ENCODE data around the gene AP4B1.

AP4B1 gene

DNA sequence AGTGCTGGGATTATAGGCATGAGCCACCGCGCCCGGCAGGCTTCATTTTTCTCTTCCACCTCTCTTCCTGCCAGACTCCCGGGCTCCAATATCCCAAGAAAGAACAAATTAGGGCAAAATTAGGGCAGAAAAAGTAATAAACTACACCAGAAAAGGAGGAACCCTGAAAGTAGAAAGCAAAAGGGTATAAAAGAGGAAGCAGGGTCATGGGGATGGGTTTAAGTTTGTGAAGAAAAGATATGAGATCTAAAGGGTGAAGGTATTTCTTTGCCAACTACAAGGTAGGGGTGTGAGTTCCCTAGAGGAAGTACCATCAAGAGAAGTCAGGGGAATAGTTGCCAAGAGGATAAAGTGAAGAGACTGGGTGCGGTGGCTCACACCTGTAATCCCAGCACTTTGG, 43.0 kb downstream of the AP4B1 start:
- DNase-seq (ENCODE audit: low read depth, low spot score) = no peak

DNA sequence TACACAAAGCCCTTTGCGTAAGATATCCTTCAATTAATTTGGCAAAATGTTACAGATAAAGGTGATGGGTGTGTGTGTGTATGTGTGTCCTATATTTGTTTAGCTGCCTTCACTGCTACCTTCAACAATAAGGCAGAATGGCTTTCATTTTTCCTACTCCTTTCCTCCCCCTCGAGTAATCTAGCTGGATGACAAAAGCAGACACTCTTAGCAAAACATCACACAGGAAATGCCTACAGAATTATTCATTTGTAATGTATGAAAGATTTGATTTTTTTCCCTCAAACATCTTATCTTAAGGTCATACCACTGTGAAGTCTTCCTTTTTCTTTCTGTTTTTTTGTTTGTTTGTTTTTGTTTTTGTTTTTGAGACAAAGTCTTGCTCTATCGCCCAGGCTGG, 43.7 kb downstream of the AP4B1 start:
- H3K4me1 ChIP-seq (ENCODE audit: insufficient read depth, insufficient read length) = no peaks in the 10 kb centered on the region
- TF ChIP-seq YY1 (IDR thresholded peaks at IDR 0.05; ENCODE audit: insufficient read depth, insufficient read length) = no peak
- no peak for TF ChIP-seq ZNF274 (IDR thresholded peaks at IDR 0.05; ENCODE audit: low read depth, low read length)
- TF ChIP-seq SUZ12 (IDR thresholded peaks at IDR 0.05; ENCODE audit: extremely low read depth, insufficient read depth, insufficient read length) = no peak
- H3K36me3 ChIP-seq (ENCODE audit: insufficient read depth, insufficient read length, low read length) = no peaks in the 10 kb centered on the region
- no peak overlapping the region for H3K4me3 ChIP-seq (ENCODE audit: insufficient read length, low read depth)
- no peak for DNase-seq (ENCODE audit: low read depth, low spot score)
- no peak overlapping the region for H3K9ac ChIP-seq (ENCODE audit: insufficient read length, low read depth)
- no peaks in the 10 kb centered on the region for H3K9me3 ChIP-seq (ENCODE audit: insufficient read depth, low read length)
- no peaks in the 10 kb centered on the region for H3K27me3 ChIP-seq (ENCODE audit: insufficient read depth, insufficient read length)

More for the DNA sequence above, 43.0 kb downstream of the AP4B1 start:
- Histone ChIP-seq H3K9ac (ENCODE audit: insufficient read length, low read depth) (no peak overlapping the region), H3K4me1 (ENCODE audit: insufficient read depth, insufficient read length) (no peaks in the 10 kb centered on the region), H3K9me3 (ENCODE audit: insufficient read depth, low read length) (no peaks in the 10 kb centered on the region), H3K36me3 (ENCODE audit: insufficient read depth, insufficient read length, low read length) (no peaks in the 10 kb centered on the region), H3K27me3 (ENCODE audit: insufficient read depth, insufficient read length) (no peaks in the 10 kb centered on the region), H3K4me3 (ENCODE audit: insufficient read length, low read depth) (no peak overlapping the region)
- no peak for TF ChIP-seq ZNF274 (IDR thresholded peaks at IDR 0.05; ENCODE audit: low read depth, low read length)
- TF ChIP-seq SUZ12 (IDR thresholded peaks at IDR 0.05; ENCODE audit: extremely low read depth, insufficient read depth, insufficient read length) = no peak
- TF ChIP-seq YY1 (IDR thresholded peaks at IDR 0.05; ENCODE audit: insufficient read depth, insufficient read length) = no peak

DNA sequence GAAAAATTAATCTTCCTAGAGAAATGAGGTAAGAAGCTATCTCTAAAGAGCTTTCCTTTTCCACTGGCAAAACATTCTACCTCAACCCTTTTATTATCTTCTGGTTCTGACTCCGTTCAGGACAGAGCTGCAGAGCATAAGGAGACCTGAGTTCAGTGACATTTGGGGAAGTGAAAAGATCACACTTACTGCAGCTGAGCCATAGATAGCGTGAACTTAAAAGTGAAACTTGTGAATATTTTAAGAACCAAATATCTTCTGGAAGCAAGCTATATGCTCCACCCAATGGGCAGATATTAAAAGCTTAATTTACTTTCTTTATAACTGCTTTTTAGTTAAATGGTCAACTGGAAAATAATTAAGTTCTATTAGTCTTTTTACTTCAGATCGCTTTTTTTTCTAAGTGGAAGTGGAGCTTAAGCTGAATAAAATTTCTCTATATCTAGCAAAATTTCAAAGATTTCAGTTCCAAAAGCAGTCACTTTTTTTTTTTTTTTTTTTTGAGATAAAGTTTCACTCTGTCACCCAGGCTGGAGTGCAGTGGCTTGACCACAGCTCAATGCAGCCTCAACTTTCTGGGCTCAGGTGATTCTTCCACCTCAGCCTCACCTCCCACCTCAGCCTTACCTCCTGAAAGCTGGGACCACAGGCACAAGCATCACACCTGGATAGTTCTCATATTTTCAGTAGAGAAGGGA, 45.0 kb downstream of the AP4B1 start:
- no peak for TF ChIP-seq YY1 (IDR thresholded peaks at IDR 0.05; ENCODE audit: insufficient read depth, insufficient read length)
- no peak for TF ChIP-seq ZNF274 (IDR thresholded peaks at IDR 0.05; ENCODE audit: low read depth, low read length)
- no peak for TF ChIP-seq SUZ12 (IDR thresholded peaks at IDR 0.05; ENCODE audit: extremely low read depth, insufficient read depth, insufficient read length)
- no peak overlapping the region for H3K9ac ChIP-seq (ENCODE audit: insufficient read length, low read depth)

DNA sequence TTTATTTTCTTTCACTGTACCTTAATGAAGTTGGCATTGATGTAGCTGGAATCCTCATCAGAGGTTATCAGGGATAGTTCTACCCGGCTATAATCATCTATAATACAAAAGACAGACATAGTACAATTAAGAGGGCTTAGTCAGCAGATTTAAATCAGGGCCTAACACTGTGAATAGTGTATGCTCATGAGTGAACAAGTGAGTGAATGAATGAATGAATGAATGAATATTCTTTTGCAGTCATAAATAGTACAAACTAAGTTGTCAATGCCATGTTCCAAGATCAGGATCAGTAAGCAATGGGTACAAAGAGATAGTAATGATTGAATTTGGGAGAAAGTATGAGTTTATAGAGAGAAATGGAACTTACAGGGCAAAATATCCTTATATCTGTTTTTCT, 45.6 kb downstream of the AP4B1 start:
- TF ChIP-seq YY1 (IDR thresholded peaks at IDR 0.05; ENCODE audit: insufficient read depth, insufficient read length) (no peak), SUZ12 (IDR thresholded peaks at IDR 0.05; ENCODE audit: extremely low read depth, insufficient read depth, insufficient read length) (no peak), ZNF274 (IDR thresholded peaks at IDR 0.05; ENCODE audit: low read depth, low read length) (no peak)
- Histone ChIP-seq H3K9me3 (ENCODE audit: insufficient read depth, low read length) (no peaks in the 10 kb centered on the region), H3K4me1 (ENCODE audit: insufficient read depth, insufficient read length) (no peaks in the 10 kb centered on the region), H3K36me3 (ENCODE audit: insufficient read depth, insufficient read length, low read length) (no peaks in the 10 kb centered on the region), H3K4me3 (ENCODE audit: insufficient read length, low read depth) (no peak overlapping the region), H3K9ac (ENCODE audit: insufficient read length, low read depth) (no peak overlapping the region), H3K27me3 (ENCODE audit: insufficient read depth, insufficient read length) (no peaks in the 10 kb centered on the region)
- DNase-seq (ENCODE audit: low read depth, low spot score) = no peak

More for the DNA sequence above, 45.0 kb downstream of the AP4B1 start:
- no peaks in the 10 kb centered on the region for H3K27me3 ChIP-seq (ENCODE audit: insufficient read depth, insufficient read length)
- no peaks in the 10 kb centered on the region for H3K36me3 ChIP-seq (ENCODE audit: insufficient read depth, insufficient read length, low read length)
- no peaks in the 10 kb centered on the region for H3K9me3 ChIP-seq (ENCODE audit: insufficient read depth, low read length)
- H3K4me3 ChIP-seq (ENCODE audit: insufficient read length, low read depth) = no peak overlapping the region
- DNase-seq (ENCODE audit: low read depth, low spot score) = no peak
- H3K4me1 ChIP-seq (ENCODE audit: insufficient read depth, insufficient read length) = no peaks in the 10 kb centered on the region

DNA sequence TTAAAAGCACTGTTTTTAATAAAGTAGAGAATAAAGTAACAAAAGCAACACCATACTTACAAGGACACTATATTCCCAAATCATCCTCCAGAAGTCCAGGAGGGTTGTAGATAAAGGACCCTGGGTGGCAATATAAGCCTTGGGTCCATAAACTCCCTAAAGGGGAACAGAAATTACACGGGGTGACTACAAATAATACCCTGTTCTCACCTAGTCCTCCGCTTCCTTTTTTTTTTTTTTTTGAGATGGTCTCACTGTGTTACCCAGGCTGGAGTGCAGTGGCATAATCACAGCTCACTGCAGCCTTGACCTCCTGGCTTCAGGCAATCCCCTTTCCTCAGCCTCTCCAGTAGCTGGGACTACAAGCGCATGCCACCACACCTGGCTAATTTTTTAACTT, 46.2 kb downstream of the AP4B1 start:
- TF ChIP-seq ZNF274 (IDR thresholded peaks at IDR 0.05; ENCODE audit: low read depth, low read length) (no peak), YY1 (IDR thresholded peaks at IDR 0.05; ENCODE audit: insufficient read depth, insufficient read length) (no peak), SUZ12 (IDR thresholded peaks at IDR 0.05; ENCODE audit: extremely low read depth, insufficient read depth, insufficient read length) (no peak)
- H3K36me3 ChIP-seq (ENCODE audit: insufficient read depth, insufficient read length, low read length) = no peaks in the 10 kb centered on the region
- no peaks in the 10 kb centered on the region for H3K27me3 ChIP-seq (ENCODE audit: insufficient read depth, insufficient read length)
- no peaks in the 10 kb centered on the region for H3K4me1 ChIP-seq (ENCODE audit: insufficient read depth, insufficient read length)
- no peak overlapping the region for H3K9ac ChIP-seq (ENCODE audit: insufficient read length, low read depth)
- H3K9me3 ChIP-seq (ENCODE audit: insufficient read depth, low read length) = no peaks in the 10 kb centered on the region
- no peak for DNase-seq (ENCODE audit: low read depth, low spot score)
- H3K4me3 ChIP-seq (ENCODE audit: insufficient read length, low read depth) = no peak overlapping the region

DNA sequence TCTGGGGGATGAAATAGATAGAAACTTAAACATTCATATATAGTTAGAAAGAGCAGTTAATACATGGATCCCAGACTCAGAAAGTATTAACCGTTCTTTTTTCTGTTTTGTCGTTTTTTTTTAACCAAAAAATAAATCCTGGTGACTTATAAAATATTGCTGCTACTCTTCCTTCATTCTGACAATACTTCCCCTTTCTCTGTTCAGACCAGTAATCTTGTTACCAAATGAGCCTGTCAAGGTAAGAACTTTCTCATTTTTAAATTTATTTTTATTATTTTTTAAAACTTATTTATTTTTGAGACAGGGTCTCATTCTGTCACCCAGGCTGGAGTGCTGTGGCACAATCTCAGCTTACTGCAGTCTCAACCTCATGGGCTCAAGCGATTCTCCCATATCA, 46.8 kb downstream of the AP4B1 start:
- Histone ChIP-seq H3K4me3 (ENCODE audit: insufficient read length, low read depth) (no peak overlapping the region), H3K9ac (ENCODE audit: insufficient read length, low read depth) (no peak overlapping the region), H3K9me3 (ENCODE audit: insufficient read depth, low read length) (no peaks in the 10 kb centered on the region), H3K27me3 (ENCODE audit: insufficient read depth, insufficient read length) (no peaks in the 10 kb centered on the region), H3K4me1 (ENCODE audit: insufficient read depth, insufficient read length) (no peaks in the 10 kb centered on the region), H3K36me3 (ENCODE audit: insufficient read depth, insufficient read length, low read length) (no peaks in the 10 kb centered on the region)
- DNase-seq (ENCODE audit: low read depth, low spot score) = no peak
- no peak for TF ChIP-seq ZNF274 (IDR thresholded peaks at IDR 0.05; ENCODE audit: low read depth, low read length)
- no peak for TF ChIP-seq SUZ12 (IDR thresholded peaks at IDR 0.05; ENCODE audit: extremely low read depth, insufficient read depth, insufficient read length)
- no peak for TF ChIP-seq YY1 (IDR thresholded peaks at IDR 0.05; ENCODE audit: insufficient read depth, insufficient read length)

DNA sequence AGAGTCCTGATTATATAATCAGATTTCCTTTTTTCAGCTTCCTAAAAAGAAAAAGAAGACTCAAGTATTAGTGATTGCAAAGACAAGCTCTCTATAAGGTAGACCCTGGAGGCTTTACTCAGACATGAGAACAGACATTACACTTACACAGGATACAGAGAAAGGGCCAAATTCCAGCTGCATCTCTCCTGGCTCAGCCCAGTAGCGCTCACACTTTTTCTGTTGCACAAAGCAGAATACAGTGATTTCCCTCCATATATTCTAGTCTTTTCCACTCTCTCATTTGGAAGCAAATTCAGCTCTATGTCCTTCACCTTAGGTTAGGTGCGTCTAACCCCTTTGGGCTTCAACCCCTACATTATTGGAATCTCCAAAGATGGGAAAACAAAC, 48.2 kb downstream of the AP4B1 start:
- no peak overlapping the region for H3K9ac ChIP-seq (ENCODE audit: insufficient read length, low read depth)
- no peak for TF ChIP-seq SUZ12 (IDR thresholded peaks at IDR 0.05; ENCODE audit: extremely low read depth, insufficient read depth, insufficient read length)
- no peak for TF ChIP-seq ZNF274 (IDR thresholded peaks at IDR 0.05; ENCODE audit: low read depth, low read length)
- TF ChIP-seq YY1 (IDR thresholded peaks at IDR 0.05; ENCODE audit: insufficient read depth, insufficient read length) = no peak
- H3K36me3 ChIP-seq (ENCODE audit: insufficient read depth, insufficient read length, low read length) = no peaks in the 10 kb centered on the region
- no peak for DNase-seq (ENCODE audit: low read depth, low spot score)
- H3K9me3 ChIP-seq (ENCODE audit: insufficient read depth, low read length) = no peaks in the 10 kb centered on the region
- no peak overlapping the region for H3K4me3 ChIP-seq (ENCODE audit: insufficient read length, low read depth)
- no peaks in the 10 kb centered on the region for H3K27me3 ChIP-seq (ENCODE audit: insufficient read depth, insufficient read length)
- H3K4me1 ChIP-seq (ENCODE audit: insufficient read depth, insufficient read length) = no peaks in the 10 kb centered on the region
